ENCODE data around the gene LURAP1L. TPM values are rescaled to one million over a fixed set of nuclear protein-coding genes. Genes with fewer than 3 reads are reported as not detected.

Gene LURAP1L
- total RNA-seq, 1 experiment from 2014 or later = 59.2 TPM

GRCh38 chr9:12847561-12847960 is 72.7 kb downstream of the LURAP1L start:
- DNase-seq (ENCODE audit: unreplicated experiment) = no peak
- H3K27me3 Mint-ChIP-seq (ENCODE audit: insufficient read depth, unreplicated experiment) = no peaks in the 10 kb centered on the region
- BruUV-seq (replicated peaks) = no TSS peak
- peaks cover 8% of the 10 kb centered on the region for H3K4me1 Mint-ChIP-seq (ENCODE audit: insufficient read depth, unreplicated experiment)
- ChIA-PET POLR2A (no interaction called here), CTCF (no interaction called here)
- TF ChIP-seq CTCF (IDR thresholded peaks at IDR 0.05; ENCODE audit: unreplicated experiment) = no peak
- no peaks in the 10 kb centered on the region for H3K36me3 Mint-ChIP-seq (ENCODE audit: insufficient read depth, unreplicated experiment)
- no peak overlapping the region for H3K27ac Mint-ChIP-seq (ENCODE audit: low read depth, unreplicated experiment)
- H3K4me3 Mint-ChIP-seq (ENCODE audit: unreplicated experiment) = no peak overlapping the region
- intact Hi-C loops (cut with micrococcal nuclease) = no loop called here
- H3K9me3 Mint-ChIP-seq (ENCODE audit: unreplicated experiment) = no peaks in the 10 kb centered on the region

- peaks cover 12% of the 10 kb centered on the region for H3K4me1 Mint-ChIP-seq (ENCODE audit: insufficient read depth, unreplicated experiment)
- no peak for TF ChIP-seq CTCF (IDR thresholded peaks at IDR 0.05; ENCODE audit: unreplicated experiment)
- no peaks in the 10 kb centered on the region for H3K27me3 Mint-ChIP-seq (ENCODE audit: insufficient read depth, unreplicated experiment)
- ChIA-PET POLR2A (interaction anchor here (1.2 kb wide), 1 partner anchor 73 kb away, joined by 3 read pairs; no protein-coding TSS in a partner anchor), CTCF (interaction anchor here (0.6 to 0.8 kb wide), 2 partner anchors 125 to 127 kb away, joined by 3 read pairs; no protein-coding TSS in a partner anchor)
- no peaks in the 10 kb centered on the region for H3K9me3 Mint-ChIP-seq (ENCODE audit: unreplicated experiment)
- no peaks in the 10 kb centered on the region for H3K36me3 Mint-ChIP-seq (ENCODE audit: insufficient read depth, unreplicated experiment)
- no peak overlapping the region for H3K4me3 Mint-ChIP-seq (ENCODE audit: unreplicated experiment)
- intact Hi-C loops (cut with micrococcal nuclease) = no loop called here
- no TSS peak for BruUV-seq (replicated peaks)
- no peak for DNase-seq (ENCODE audit: unreplicated experiment)
- H3K27ac Mint-ChIP-seq (ENCODE audit: low read depth, unreplicated experiment) = no peak overlapping the region
Measured at GRCh38 chr9:12849486-12850003, 74.7 kb downstream of the LURAP1L start.

DNA sequence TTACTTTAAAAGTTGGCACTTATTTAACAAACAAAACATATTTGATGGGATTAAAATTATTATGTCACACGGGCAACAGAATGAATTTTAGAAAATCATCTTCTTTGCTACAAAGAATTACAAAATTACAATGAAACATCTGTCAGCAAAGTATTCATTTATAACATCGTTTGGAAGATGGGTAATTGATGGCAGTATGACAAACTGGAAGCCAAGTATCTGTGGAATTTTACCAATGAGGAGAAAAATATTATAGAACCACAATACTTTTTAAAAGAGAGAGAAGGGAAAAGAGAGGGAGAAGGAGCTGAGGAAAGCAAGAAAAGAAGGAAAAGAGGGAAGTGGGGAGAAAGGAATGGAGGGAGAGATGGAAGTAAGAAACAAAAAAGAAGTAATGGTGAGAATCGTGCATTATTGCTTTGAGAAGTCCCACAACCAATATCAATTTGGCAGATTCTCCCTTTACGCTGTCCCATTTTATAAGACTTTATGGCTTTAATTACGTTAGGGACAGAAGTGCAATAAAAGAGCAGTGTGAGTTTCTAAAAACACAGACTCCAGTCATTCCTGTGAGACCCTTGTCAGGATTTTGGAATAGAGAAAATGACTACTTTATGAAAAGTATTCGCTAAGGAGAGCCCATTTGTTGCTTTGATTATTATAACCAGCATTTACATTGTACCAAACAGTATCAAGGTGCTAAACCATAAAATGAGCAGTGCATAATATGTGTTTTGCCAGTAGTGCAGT is 76.7 kb downstream of the LURAP1L start:
- BruUV-seq (replicated peaks) = no TSS peak
- POLR2A ChIA-PET = interaction anchor here (1.1 to 1.7 kb wide), 2 partner anchors 8 to 77 kb away, joined by 4 to 5 read pairs; partner anchors contain the start of gene LURAP1L
- intact Hi-C loops (cut with micrococcal nuclease) = no loop called here
- H3K9me3 Mint-ChIP-seq (ENCODE audit: unreplicated experiment) = no peaks in the 10 kb centered on the region
- no peaks in the 10 kb centered on the region for H3K36me3 Mint-ChIP-seq (ENCODE audit: insufficient read depth, unreplicated experiment)
- peaks cover 23% of the 10 kb centered on the region for H3K4me1 Mint-ChIP-seq (ENCODE audit: insufficient read depth, unreplicated experiment)
- DNase-seq (ENCODE audit: unreplicated experiment) = no peak
- no peaks in the 10 kb centered on the region for H3K27me3 Mint-ChIP-seq (ENCODE audit: insufficient read depth, unreplicated experiment)
- no peak overlapping the region for H3K27ac Mint-ChIP-seq (ENCODE audit: low read depth, unreplicated experiment)
- TF ChIP-seq CTCF (IDR thresholded peaks at IDR 0.05; ENCODE audit: unreplicated experiment) = no peak
- no peak overlapping the region for H3K4me3 Mint-ChIP-seq (ENCODE audit: unreplicated experiment)
- CTCF ChIA-PET = no interaction called here

DNA sequence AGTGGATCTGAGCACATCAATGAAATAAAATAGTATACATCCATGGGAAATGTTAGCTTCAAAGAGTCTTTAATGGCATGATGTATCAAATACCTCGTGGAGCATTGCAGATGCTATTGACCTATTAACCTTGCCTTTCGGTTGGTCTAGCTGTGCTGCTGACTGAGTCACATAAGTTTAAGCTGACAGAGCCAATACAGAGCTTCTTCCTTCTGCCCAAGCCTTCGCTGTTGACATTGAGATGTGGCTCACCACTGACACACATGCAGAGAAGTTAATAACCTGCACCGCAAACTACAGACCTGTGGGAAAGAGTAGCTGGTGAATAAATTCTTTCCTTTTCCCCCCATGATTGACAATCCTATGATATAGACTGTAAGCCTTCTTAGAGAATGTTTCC is 78.2 kb downstream of the LURAP1L start:
- ChIA-PET POLR2A (interaction anchor here (1.0 to 1.6 kb wide), 2 partner anchors 10 to 37 kb away, joined by 3 to 5 read pairs; no protein-coding TSS in a partner anchor), CTCF (interaction anchor here (0.8 kb wide), 1 partner anchor 77 kb away, joined by 3 read pairs; no protein-coding TSS in a partner anchor)
- Mint-ChIP-seq H3K27ac (ENCODE audit: low read depth, unreplicated experiment) (no peak overlapping the region), H3K36me3 (ENCODE audit: insufficient read depth, unreplicated experiment) (no peaks in the 10 kb centered on the region), H3K27me3 (ENCODE audit: insufficient read depth, unreplicated experiment) (no peaks in the 10 kb centered on the region), H3K4me1 (ENCODE audit: insufficient read depth, unreplicated experiment) (peaks cover 25% of the 10 kb centered on the region), H3K4me3 (ENCODE audit: unreplicated experiment) (no peak overlapping the region), H3K9me3 (ENCODE audit: unreplicated experiment) (no peaks in the 10 kb centered on the region)
- BruUV-seq (replicated peaks) = no TSS peak
- TF ChIP-seq CTCF (IDR thresholded peaks at IDR 0.05; ENCODE audit: unreplicated experiment) = no peak
- intact Hi-C loops (cut with micrococcal nuclease) = no loop called here
- no peak for DNase-seq (ENCODE audit: unreplicated experiment)
